Mesendoderm (in vitro differentiated cells): Measurements from ENCODE around the gene CXorf49B.
"Not testable (repeated sequence)": the region's sequence is repeated elsewhere in the genome, so short reads cannot be mapped to it uniquely, and the experiment has no call there.

Experiments
- DNase-seq: peaks from one replicate; pipeline ENCODE4 v3.0.0; 2013
- H2AK5ac ChIP-seq: 2 replicates; pipeline ENCODE4 v1.6.1; 2013; ENCODE audit warnings: low read length, inconsistent platforms
- H2BK120ac ChIP-seq: 2 replicates; pipeline ENCODE4 v1.6.1; 2013; ENCODE audit warnings: low read depth, mild to moderate bottlenecking, low read length, moderate library complexity, mixed read lengths
- H2BK15ac ChIP-seq: replicated peaks from 2 replicates; pipeline ENCODE4 v1.6.1; 2013; ENCODE audit warnings: low read depth, mild to moderate bottlenecking, moderate library complexity
- H2BK5ac ChIP-seq: 2 replicates; pipeline ENCODE4 v1.6.1; 2013; ENCODE audit warnings: low read length, inconsistent platforms
- H3K18ac ChIP-seq: 2 replicates; pipeline ENCODE4 v1.6.1; 2013; ENCODE audit warnings: mild to moderate bottlenecking, low read length, mixed read lengths
- H3K23ac ChIP-seq: one replicate; pipeline ENCODE4 v1.6.1; 2013; ENCODE audit warnings: low read length
- H3K27ac ChIP-seq: 2 replicates; pipeline ENCODE4 v1.5.1; 2013; ENCODE audit warnings: low read depth, mild to moderate bottlenecking, inconsistent platforms, low read length, moderate library complexity
- H3K27me3 ChIP-seq: 2 replicates; pipeline ENCODE4 v1.6.1; 2013; ENCODE audit warnings: low read length, control low read depth, mild to moderate bottlenecking, inconsistent platforms; ENCODE audit not compliant: insufficient read depth, poor library complexity
- H3K36me3 ChIP-seq: 2 replicates; pipeline ENCODE4 v1.6.1; 2013; ENCODE audit warnings: low read length, inconsistent platforms; ENCODE audit not compliant: control insufficient read depth, insufficient read depth
- H3K4ac ChIP-seq: one replicate; pipeline ENCODE4 v1.6.1; 2013; ENCODE audit warnings: low read depth, mild to moderate bottlenecking, low read length, moderate library complexity
- H3K4me1 ChIP-seq: 2 replicates; pipeline ENCODE4 v1.6.1; 2013; ENCODE audit warnings: low read depth, low read length, inconsistent platforms; ENCODE audit not compliant: control insufficient read depth
- H3K4me2 ChIP-seq: 2 replicates; pipeline ENCODE4 v1.6.1; 2013; ENCODE audit warnings: low read length
- H3K4me3 ChIP-seq: 2 replicates; pipeline ENCODE4 v1.5.1; 2013; ENCODE audit warnings: mild to moderate bottlenecking, low read length
- H3K56ac ChIP-seq: one replicate; pipeline ENCODE4 v1.6.1; 2013; ENCODE audit warnings: low read length
- H3K79me1 ChIP-seq: 2 replicates; pipeline ENCODE4 v1.6.1; 2013; ENCODE audit warnings: low read length, inconsistent platforms
- H3K79me2 ChIP-seq: 2 replicates; pipeline ENCODE4 v1.6.1; 2013; ENCODE audit warnings: mild to moderate bottlenecking, low read length; ENCODE audit not compliant: control insufficient read depth, insufficient read depth
- H3K9ac ChIP-seq: 2 replicates; pipeline ENCODE4 v1.6.1; 2013; ENCODE audit warnings: low read length, inconsistent platforms
- H4K5ac ChIP-seq: one replicate; pipeline ENCODE4 v1.6.1; 2013; ENCODE audit warnings: low read length
- H4K8ac ChIP-seq: one replicate; pipeline ENCODE4 v1.6.1; 2013; ENCODE audit warnings: low read depth, mild to moderate bottlenecking, control low read depth, low read length, moderate library complexity
- WGBS: extraction: QIAGEN DNeasy Blood & Tissue Kit; methylation state at CpG from one replicate; pipeline ENCODE4 v1.1.7; 2013; ENCODE audit warnings: low lambda C conversion rate, missing lambda C conversion rate; ENCODE audit not compliant: insufficient coverage; ENCODE audit errors: extremely low coverage; 5-methylcytosine and 5-hydroxymethylcytosine counted together

The CXorf49B gene

DNA sequence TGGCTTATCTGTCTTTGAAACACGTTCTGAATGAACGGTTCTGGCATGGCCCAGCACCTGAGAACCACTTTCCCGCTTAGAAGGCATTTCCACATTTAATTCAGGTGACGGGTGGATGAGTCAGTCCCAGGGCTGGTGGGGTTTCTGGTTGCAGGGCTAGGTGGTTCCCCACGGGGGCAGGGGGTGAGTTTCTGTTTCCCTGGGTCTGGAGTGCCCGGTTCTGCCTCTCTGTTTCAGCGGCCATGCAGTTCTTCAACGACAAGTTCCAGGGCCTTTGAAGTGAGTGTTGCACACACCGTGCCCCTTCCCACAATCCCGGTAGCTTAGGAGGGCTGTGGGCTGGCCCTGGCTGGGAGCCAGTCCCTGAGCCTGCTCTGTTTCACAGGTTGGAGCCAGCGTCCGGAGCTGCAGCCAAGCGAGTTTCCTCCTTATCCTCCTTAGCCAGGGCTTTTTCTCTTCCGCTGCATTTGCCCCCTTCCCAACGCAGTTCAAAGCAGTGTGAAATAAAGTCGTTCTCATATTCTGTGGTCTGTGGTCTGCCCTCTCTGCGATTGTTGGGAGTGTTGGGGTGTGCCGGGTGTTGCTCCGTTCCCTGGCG is 42.8 kb upstream of the CXorf49B start:
- not testable (repeated sequence) for H2AK5ac ChIP-seq, H3K56ac ChIP-seq, H3K4me3 ChIP-seq, H3K79me1 ChIP-seq, H3K4me2 ChIP-seq, H3K4me1 ChIP-seq, H3K27me3 ChIP-seq, H3K36me3 ChIP-seq, H3K18ac ChIP-seq, H3K4ac ChIP-seq, H2BK15ac ChIP-seq, H2BK5ac ChIP-seq, DNase-seq, H2BK120ac ChIP-seq, H3K79me2 ChIP-seq, H4K5ac ChIP-seq, H3K27ac ChIP-seq, H3K9ac ChIP-seq, H3K23ac ChIP-seq, H4K8ac ChIP-seq
- WGBS: no CpG with 5 or more reads among the region's 20 CpGs

DNA sequence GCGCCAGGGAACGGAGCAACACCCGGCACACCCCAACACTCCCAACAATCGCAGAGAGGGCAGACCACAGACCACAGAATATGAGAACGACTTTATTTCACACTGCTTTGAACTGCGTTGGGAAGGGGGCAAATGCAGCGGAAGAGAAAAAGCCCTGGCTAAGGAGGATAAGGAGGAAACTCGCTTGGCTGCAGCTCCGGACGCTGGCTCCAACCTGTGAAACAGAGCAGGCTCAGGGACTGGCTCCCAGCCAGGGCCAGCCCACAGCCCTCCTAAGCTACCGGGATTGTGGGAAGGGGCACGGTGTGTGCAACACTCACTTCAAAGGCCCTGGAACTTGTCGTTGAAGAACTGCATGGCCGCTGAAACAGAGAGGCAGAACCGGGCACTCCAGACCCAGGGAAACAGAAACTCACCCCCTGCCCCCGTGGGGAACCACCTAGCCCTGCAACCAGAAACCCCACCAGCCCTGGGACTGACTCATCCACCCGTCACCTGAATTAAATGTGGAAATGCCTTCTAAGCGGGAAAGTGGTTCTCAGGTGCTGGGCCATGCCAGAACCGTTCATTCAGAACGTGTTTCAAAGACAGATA is 2.4 kb upstream of the CXorf49B start:
- H4K5ac ChIP-seq, H3K79me1 ChIP-seq, H3K9ac ChIP-seq, DNase-seq, H3K27ac ChIP-seq, H3K4me2 ChIP-seq, H3K4me1 ChIP-seq, H3K56ac ChIP-seq, H3K18ac ChIP-seq, H4K8ac ChIP-seq, H2BK120ac ChIP-seq, H3K79me2 ChIP-seq, H2BK15ac ChIP-seq, H2AK5ac ChIP-seq, H3K4ac ChIP-seq, H3K27me3 ChIP-seq, H3K4me3 ChIP-seq, H3K36me3 ChIP-seq, H2BK5ac ChIP-seq, H3K23ac ChIP-seq: not testable (repeated sequence)
- no CpG with 5 or more reads among the region's 20 CpGs for WGBS

DNA sequence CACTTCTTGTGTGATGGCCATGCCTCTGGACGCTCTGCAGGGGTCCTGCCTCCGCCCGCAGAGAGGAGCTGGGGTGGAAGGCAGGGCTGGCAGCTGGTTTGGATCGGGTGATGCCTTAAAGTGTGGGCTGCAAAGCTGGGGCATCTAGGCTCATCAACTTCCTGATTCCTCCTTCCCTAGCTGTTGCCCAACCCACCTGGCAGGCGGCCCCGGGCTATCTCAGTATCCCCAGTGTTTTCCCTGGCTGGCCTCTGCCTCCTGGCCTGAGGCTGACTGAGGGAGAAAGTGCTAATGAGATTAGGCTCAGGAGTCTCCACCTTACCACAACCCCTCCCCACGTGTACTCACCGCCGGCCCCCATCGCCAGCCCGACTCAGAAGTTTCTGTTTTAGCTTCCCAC is 1.7 kb downstream of the CXorf49B start:
- not testable (repeated sequence) for H3K4ac ChIP-seq, H3K79me1 ChIP-seq, H3K79me2 ChIP-seq, H3K23ac ChIP-seq, DNase-seq, H2BK120ac ChIP-seq, H2AK5ac ChIP-seq, H3K4me3 ChIP-seq, H3K56ac ChIP-seq, H2BK15ac ChIP-seq, H3K27ac ChIP-seq, H3K9ac ChIP-seq, H3K18ac ChIP-seq, H2BK5ac ChIP-seq, H4K5ac ChIP-seq, H3K27me3 ChIP-seq, H3K4me2 ChIP-seq, H3K4me1 ChIP-seq, H3K36me3 ChIP-seq, H4K8ac ChIP-seq
- no CpG with 5 or more reads among the region's 11 CpGs for WGBS

DNA sequence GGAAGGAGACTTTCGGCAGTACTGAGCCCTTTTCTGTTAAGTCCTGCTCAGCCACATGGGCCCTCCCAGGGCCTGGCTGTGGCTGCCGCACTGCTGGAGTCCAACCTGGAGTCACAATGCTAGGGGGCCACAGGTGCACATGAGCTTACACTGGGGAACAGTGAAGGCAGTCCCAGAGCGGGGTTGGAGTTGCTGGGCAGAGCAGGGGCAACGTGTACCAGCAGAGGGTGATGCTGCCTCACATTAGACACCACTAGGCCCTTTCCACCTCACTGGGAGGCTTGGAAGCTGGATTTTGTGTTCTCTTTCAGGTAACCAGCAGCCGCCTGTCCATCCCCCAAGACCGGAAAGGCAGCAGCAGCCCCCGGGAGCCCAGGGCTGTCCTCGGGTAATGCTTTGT is 2.5 kb downstream of the CXorf49B start:
- not testable (repeated sequence) for H3K4me1 ChIP-seq, H3K56ac ChIP-seq, H2BK5ac ChIP-seq, H4K5ac ChIP-seq, H3K36me3 ChIP-seq, H3K4me3 ChIP-seq, H3K4ac ChIP-seq, H3K4me2 ChIP-seq, H4K8ac ChIP-seq, H3K79me2 ChIP-seq, H3K27ac ChIP-seq, H3K79me1 ChIP-seq, H2AK5ac ChIP-seq, H2BK120ac ChIP-seq, H2BK15ac ChIP-seq, H3K23ac ChIP-seq, H3K27me3 ChIP-seq, H3K9ac ChIP-seq, DNase-seq, H3K18ac ChIP-seq
- WGBS: no CpG with 5 or more reads among the region's 8 CpGs

DNA sequence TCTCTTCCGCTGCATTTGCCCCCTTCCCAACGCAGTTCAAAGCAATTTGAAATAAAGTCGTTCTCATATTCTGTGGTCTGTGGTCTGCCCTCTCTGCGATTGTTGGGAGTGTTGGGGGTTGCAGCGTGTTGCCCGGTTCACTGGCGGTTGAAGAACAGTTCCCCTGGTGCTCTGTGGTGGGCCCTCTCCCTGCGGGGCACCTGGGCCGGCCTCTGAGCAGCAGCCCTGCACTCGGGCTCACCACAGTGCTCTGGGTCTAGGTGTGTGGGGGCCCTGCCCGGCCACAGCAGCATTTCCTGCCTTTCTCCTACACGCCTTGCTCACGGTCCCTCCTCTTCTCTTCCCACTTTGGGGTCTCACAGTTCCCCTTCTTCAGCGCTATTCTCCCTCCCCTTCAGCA is 4.0 kb downstream of the CXorf49B start:
- not testable (repeated sequence) for H3K9ac ChIP-seq, H3K4me3 ChIP-seq, H3K4me1 ChIP-seq, H2BK5ac ChIP-seq, H2BK120ac ChIP-seq, H4K8ac ChIP-seq, H4K5ac ChIP-seq, H3K79me1 ChIP-seq, H3K4ac ChIP-seq, H3K18ac ChIP-seq, H3K27me3 ChIP-seq, H3K23ac ChIP-seq, H2AK5ac ChIP-seq, H2BK15ac ChIP-seq, DNase-seq, H3K36me3 ChIP-seq, H3K4me2 ChIP-seq, H3K79me2 ChIP-seq, H3K56ac ChIP-seq, H3K27ac ChIP-seq
- no CpG with 5 or more reads among the region's 14 CpGs for WGBS

DNA sequence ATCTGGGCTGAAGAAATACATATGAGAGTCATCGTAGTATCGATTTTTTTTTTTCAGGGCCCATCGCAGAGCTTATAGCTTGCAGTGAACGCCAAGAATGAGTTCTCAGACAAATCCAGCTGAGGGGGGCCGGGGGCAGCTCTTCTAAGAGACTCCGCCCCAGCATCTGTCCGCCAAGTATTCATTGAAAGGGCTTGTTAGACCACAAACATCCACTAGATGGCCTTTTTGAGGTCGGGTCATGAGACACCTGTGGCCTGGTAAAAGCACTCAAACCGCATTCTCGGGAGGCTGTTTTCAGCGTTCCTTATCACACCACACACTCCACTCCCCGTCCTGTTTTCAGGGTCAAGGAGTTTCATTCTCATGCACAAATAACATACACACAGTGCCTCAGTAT is 15.2 kb downstream of the CXorf49B start:
- not testable (repeated sequence) for H3K79me1 ChIP-seq, H3K23ac ChIP-seq, H2AK5ac ChIP-seq, H3K56ac ChIP-seq, H3K4me1 ChIP-seq, H3K36me3 ChIP-seq, H3K4me3 ChIP-seq, H3K4ac ChIP-seq, H3K9ac ChIP-seq, H3K79me2 ChIP-seq, H2BK15ac ChIP-seq, H4K5ac ChIP-seq, H3K27me3 ChIP-seq, H2BK5ac ChIP-seq, H2BK120ac ChIP-seq, H3K27ac ChIP-seq, H4K8ac ChIP-seq, DNase-seq, H3K18ac ChIP-seq, H3K4me2 ChIP-seq
- WGBS: no CpG with 5 or more reads among the region's 12 CpGs
